Anterior cingulate cortex (tissue), 58 donors: ENCODE measurements around the gene ZNF546.
"Not testable (repeated sequence)": the region's sequence is repeated elsewhere in the genome, so short reads cannot be mapped to it uniquely, and the experiment has no call there.

Experiments used
- DNase-seq, 58 donors: peaks; one replicate each; lab custom pipeline; 2025; lab: John Stamatoyannopoulos, UW

ZNF546 gene

GRCh38 chr19:39983695-39984300, 13.1 kb upstream of the ZNF546 start:
- no peak for DNase-seq

GRCh38 chr19:39986643-39987042, 10.2 kb upstream of the ZNF546 start:
- DNase-seq, result no peak

- DNase-seq, result no peak
Measured at GRCh38 chr19:39987167-39987566, 9.7 kb upstream of the ZNF546 start.

GRCh38 chr19:39987596-39987995, 9.3 kb upstream of the ZNF546 start:
- no peak for DNase-seq

GRCh38 chr19:39993605-39994004, 3.3 kb upstream of the ZNF546 start:
- DNase-seq, result no peak

GRCh38 chr19:39994361-39994760, 2.5 kb upstream of the ZNF546 start:
- no peak for DNase-seq

GRCh38 chr19:39995794-39996193, 1.1 kb upstream of the ZNF546 start:
- peak in 1 of 58 donors; percentile 5 for DNase-seq

GRCh38 chr19:39996218-39996810, 546 bp upstream of the ZNF546 start:
- DNase-seq, result peak in 24 of 58 donors; percentile 7 to 53 (median 40)

- DNase-seq, result no peak
Measured at GRCh38 chr19:39997638-39998216, 867 bp downstream of the ZNF546 start.

- DNase-seq, result no peak
Measured at GRCh38 chr19:39998501-39998900, 1.6 kb downstream of the ZNF546 start.

- no peak for DNase-seq
Measured at GRCh38 chr19:40005691-40006272, 8.9 kb downstream of the ZNF546 start.

GRCh38 chr19:40006273-40006691, 9.4 kb downstream of the ZNF546 start:
- DNase-seq, result no peak

GRCh38 chr19:40009674-40010073, 12.8 kb downstream of the ZNF546 start:
- no peak for DNase-seq

- no peak for DNase-seq
Measured at GRCh38 chr19:40013991-40014390, 17.1 kb downstream of the ZNF546 start.

- no peak for DNase-seq
Measured at GRCh38 chr19:40023969-40024368, 27.1 kb downstream of the ZNF546 start.

- no peak for DNase-seq
Measured at GRCh38 chr19:40025938-40026596, 29.2 kb downstream of the ZNF546 start.

GRCh38 chr19:40026597-40026970, 29.7 kb downstream of the ZNF546 start:
- DNase-seq, result no peak

- no peak for DNase-seq
Measured at GRCh38 chr19:40033989-40034560, 37.2 kb downstream of the ZNF546 start.

- DNase-seq, result no peak
Measured at GRCh38 chr19:40035996-40036395, 39.1 kb downstream of the ZNF546 start.

GRCh38 chr19:40038047-40038446, 41.2 kb downstream of the ZNF546 start:
- not testable (repeated sequence) for DNase-seq

- DNase-seq, result not testable (repeated sequence)
Measured at GRCh38 chr19:40041718-40042117, 44.9 kb downstream of the ZNF546 start.
